Brain microvascular endothelial cell (primary cell): ENCODE measurements around the gene STRADA.

ENCODE experiments used
- DNase-seq: peaks from one replicate; pipeline ENCODE4 v3.0.0-alpha.2; 2020
- H3K27ac ChIP-seq: fragments of 250-450 bp; sonication (Bioruptor Pico); 2 replicates; pipeline ENCODE4 v1.5.1; 2020; ENCODE audit warnings: mild to moderate bottlenecking, moderate library complexity
- H3K27me3 ChIP-seq: fragments of 250-450 bp; sonication (Bioruptor Pico); replicated peaks from 2 replicates; pipeline ENCODE4 v1.5.1; 2020; ENCODE audit warnings: mild to moderate bottlenecking
- H3K36me3 ChIP-seq: fragments of 250-450 bp; sonication (Bioruptor Pico); replicated peaks from 2 replicates; pipeline ENCODE4 v1.5.1; 2020; ENCODE audit warnings: mild to moderate bottlenecking
- H3K4me3 ChIP-seq: 2 replicates; pipeline ENCODE4 v1.5.1; 2011; ENCODE audit warnings: low read depth, mild to moderate bottlenecking, control low read depth, low read length, moderate library complexity
- CTCF ChIP-seq: IDR thresholded peaks from 2 replicates; pipeline ENCODE4 v1.5.1; 2011; ENCODE audit warnings: low read depth, mild to moderate bottlenecking, moderate library complexity, low read length, control low read depth, inconsistent platforms; ENCODE audit errors: missing control alignments
- in situ Hi-C: cut with HindIII; loops from 2 replicates; pipeline ENCODE4 v1.10.0; 2017; ENCODE audit warnings: low sequenced_read_pairs, low pct_ligation_motif_present

The STRADA gene

GRCh38 chr17:63692195-63692816 is 49.3 kb downstream of the STRADA start:
- Histone ChIP-seq H3K27ac (no peak overlapping the region), H3K4me3 (no peak overlapping the region), H3K36me3 (peaks cover 38% of the 10 kb centered on the region), H3K27me3 (no peaks in the 10 kb centered on the region)
- in situ Hi-C loops: no loop called here
- DNase-seq: no peak
- TF ChIP-seq CTCF: no peak

GRCh38 chr17:63689479-63689878 is 52.1 kb downstream of the STRADA start:
- in situ Hi-C loops: no loop called here
- Histone ChIP-seq H3K27ac (no peak overlapping the region), H3K27me3 (no peaks in the 10 kb centered on the region), H3K36me3 (peaks cover 38% of the 10 kb centered on the region), H3K4me3 (no peak overlapping the region)
- no peak for TF ChIP-seq CTCF
- DNase-seq: no peak

- TF ChIP-seq CTCF: no peak
- in situ Hi-C loops: no loop called here
- peaks cover 35% of the 10 kb centered on the region for H3K36me3 ChIP-seq
- no peak overlapping the region for H3K27ac ChIP-seq
- no peaks in the 10 kb centered on the region for H3K27me3 ChIP-seq
- DNase-seq: no peak
- H3K4me3 ChIP-seq: no peak overlapping the region
Observed at GRCh38 chr17:63688396-63689020, 53.1 kb downstream of the STRADA start.

- Histone ChIP-seq H3K36me3 (peaks cover 35% of the 10 kb centered on the region), H3K27me3 (no peaks in the 10 kb centered on the region), H3K4me3 (no peak overlapping the region), H3K27ac (no peak overlapping the region)
- in situ Hi-C loops: no loop called here
- no peak for TF ChIP-seq CTCF
- no peak for DNase-seq
Observed at GRCh38 chr17:63686138-63686685, 55.4 kb downstream of the STRADA start.

- no peak for TF ChIP-seq CTCF
- Histone ChIP-seq H3K4me3 (no peak overlapping the region), H3K27me3 (no peaks in the 10 kb centered on the region), H3K36me3 (peaks cover 29% of the 10 kb centered on the region), H3K27ac (no peak overlapping the region)
- no peak for DNase-seq
- in situ Hi-C loops: no loop called here
Observed at GRCh38 chr17:63685578-63685977, 56.0 kb downstream of the STRADA start.

GRCh38 chr17:63685041-63685440 is 56.6 kb downstream of the STRADA start:
- in situ Hi-C loops: no loop called here
- DNase-seq: no peak
- Histone ChIP-seq H3K27ac (no peak overlapping the region), H3K36me3 (peaks cover 23% of the 10 kb centered on the region), H3K4me3 (no peak overlapping the region), H3K27me3 (no peaks in the 10 kb centered on the region)
- no peak for TF ChIP-seq CTCF
